Mesothelial cell of epicardium (in vitro differentiated cells): ENCODE results near the gene RAD51B. TPM values are rescaled to one million over a fixed set of nuclear protein-coding genes. Genes with fewer than 3 reads are reported as not detected.
"Not testable (repeated sequence)": the region's sequence is repeated elsewhere in the genome, so short reads cannot be mapped to it uniquely, and the experiment has no call there.

Experiments used
- DNase-seq, 2 experiments: peaks; one replicate each; pipeline ENCODE4 v3.0.0; 2021; ENCODE audit warnings: low spot score in 2 of 2; ENCODE audit not compliant: unreplicated experiment in 2 of 2
- H3K27ac Mint-ChIP-seq: 2 replicates; pipeline ENCODE4 v1.8.0; 2021; ENCODE audit warnings: mixed read lengths
- H3K27me3 Mint-ChIP-seq: 2 replicates; pipeline ENCODE4 v1.8.0; 2021; ENCODE audit warnings: low read depth, mixed read lengths
- H3K36me3 Mint-ChIP-seq: 2 replicates; pipeline ENCODE4 v1.8.0; 2021; ENCODE audit warnings: mixed read lengths
- H3K4me1 Mint-ChIP-seq: 2 replicates; pipeline ENCODE4 v1.8.0; 2021; ENCODE audit warnings: mixed read lengths
- H3K4me3 Mint-ChIP-seq: 2 replicates; pipeline ENCODE4 v1.8.0; 2021; ENCODE audit warnings: mild to moderate bottlenecking, moderate library complexity, mixed read lengths
- H3K9me3 Mint-ChIP-seq: 2 replicates; pipeline ENCODE4 v1.8.0; 2021; ENCODE audit warnings: mixed read lengths
- CTCF ChIP-seq: fragments of 200-600 bp; sonication (generic); IDR thresholded peaks from one replicate; pipeline ENCODE4 v1.5.0; 2021; ENCODE audit warnings: antibody characterized with exemption; ENCODE audit not compliant: unreplicated experiment
- total RNA-seq: library from RNA; stranded (reverse); gene quantifications from 3 replicates; pipeline ENCODE4 v1.2.1, GENCODE V29; 2021

Gene RAD51B
- total RNA-seq, 1 donor from 2014 or later, result 34.7 TPM

- Mint-ChIP-seq H3K27ac (peak overlapping the region; percentile 74), H3K9me3 (peaks cover 19% of the 10 kb centered on the region), H3K4me1 (peaks cover 41% of the 10 kb centered on the region), H3K36me3 (peaks cover 10% of the 10 kb centered on the region), H3K27me3 (no peaks in the 10 kb centered on the region), H3K4me3 (no peak overlapping the region)
- TF ChIP-seq CTCF, result no peak
- no peak for DNase-seq
These were observed 397.4 kb downstream of the RAD51B start for GRCh38 chr14:68216957-68217356.

GRCh38 chr14:68217791-68218340 is 398.3 kb downstream of the RAD51B start:
- H3K4me1 Mint-ChIP-seq, result peaks cover 41% of the 10 kb centered on the region
- H3K9me3 Mint-ChIP-seq, result peaks cover 20% of the 10 kb centered on the region
- no peak overlapping the region for H3K4me3 Mint-ChIP-seq
- H3K27me3 Mint-ChIP-seq, result no peaks in the 10 kb centered on the region
- TF ChIP-seq CTCF, result no peak
- peaks cover 14% of the 10 kb centered on the region for H3K36me3 Mint-ChIP-seq
- peak overlapping the region; percentile 74 for H3K27ac Mint-ChIP-seq
- no peak for DNase-seq

GRCh38 chr14:68219407-68219806 is 399.8 kb downstream of the RAD51B start:
- H3K4me1 Mint-ChIP-seq, result peaks cover 39% of the 10 kb centered on the region
- no peaks in the 10 kb centered on the region for H3K27me3 Mint-ChIP-seq
- H3K27ac Mint-ChIP-seq, result peak overlapping the region; percentile 4
- H3K4me3 Mint-ChIP-seq, result no peak overlapping the region
- no peak for TF ChIP-seq CTCF
- peaks cover 14% of the 10 kb centered on the region for H3K36me3 Mint-ChIP-seq
- no peak for DNase-seq
- H3K9me3 Mint-ChIP-seq, result peaks cover 21% of the 10 kb centered on the region

GRCh38 chr14:68221046-68221445 is 401.5 kb downstream of the RAD51B start:
- not testable (repeated sequence) for H3K27ac Mint-ChIP-seq, H3K4me3 Mint-ChIP-seq, DNase-seq, H3K27me3 Mint-ChIP-seq
- Mint-ChIP-seq H3K4me1 (peaks cover 34% of the 10 kb centered on the region), H3K36me3 (peaks cover 14% of the 10 kb centered on the region), H3K9me3 (peaks cover 21% of the 10 kb centered on the region)

- no peak for DNase-seq
- H3K4me3 Mint-ChIP-seq, result no peak overlapping the region
- H3K27ac Mint-ChIP-seq, result no peak overlapping the region
- TF ChIP-seq CTCF, result no peak
- peaks cover 14% of the 10 kb centered on the region for H3K36me3 Mint-ChIP-seq
- H3K4me1 Mint-ChIP-seq, result peaks cover 24% of the 10 kb centered on the region
- peaks cover 27% of the 10 kb centered on the region for H3K9me3 Mint-ChIP-seq
- H3K27me3 Mint-ChIP-seq, result no peaks in the 10 kb centered on the region
These were observed 402.6 kb downstream of the RAD51B start for GRCh38 chr14:68222154-68222553.

- Mint-ChIP-seq H3K27me3 (no peaks in the 10 kb centered on the region), H3K4me1 (peaks cover 19% of the 10 kb centered on the region), H3K9me3 (peaks cover 27% of the 10 kb centered on the region), H3K27ac (no peak overlapping the region), H3K36me3 (peaks cover 14% of the 10 kb centered on the region), H3K4me3 (no peak overlapping the region)
- no peak for DNase-seq
- no peak for TF ChIP-seq CTCF
These were observed 403.1 kb downstream of the RAD51B start for GRCh38 chr14:68222726-68223125.
